Panc1 (cell line): ENCODE measurements around the gene PRCD.

ENCODE experiments used
- POLR2AphosphoS5 ChIP-seq: IDR thresholded peaks from 2 replicates; pipeline ENCODE4 v1.6.1; 2012; ENCODE audit warnings: mild to moderate bottlenecking, low read depth, low read length, moderate library complexity
- TF ChIP-seq, protein P1 (sequence below): fragments of 450-650 bp; IDR thresholded peaks from 2 replicates; pipeline ENCODE4 v1.5.1; 2017; ENCODE audit warnings: mild to moderate bottlenecking

DNA sequence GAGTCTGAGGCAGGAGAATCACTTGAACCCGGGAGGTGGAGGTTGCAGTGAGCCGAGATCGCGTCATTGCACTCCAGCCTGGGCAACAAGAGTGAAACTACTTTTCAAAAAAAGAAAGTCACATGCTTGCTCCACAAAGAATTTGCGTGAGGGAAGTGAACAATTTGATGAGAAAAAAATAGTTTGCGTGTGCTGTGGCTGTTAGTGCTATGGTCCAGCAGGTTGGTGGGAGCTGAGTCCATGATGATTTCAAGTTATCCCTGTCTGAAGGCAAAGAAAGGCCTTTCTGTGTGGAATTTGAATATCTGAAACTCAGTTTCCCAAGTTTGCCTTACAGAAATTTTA, 21.0 kb downstream of the PRCD start:
- TF ChIP-seq, protein P1, sequence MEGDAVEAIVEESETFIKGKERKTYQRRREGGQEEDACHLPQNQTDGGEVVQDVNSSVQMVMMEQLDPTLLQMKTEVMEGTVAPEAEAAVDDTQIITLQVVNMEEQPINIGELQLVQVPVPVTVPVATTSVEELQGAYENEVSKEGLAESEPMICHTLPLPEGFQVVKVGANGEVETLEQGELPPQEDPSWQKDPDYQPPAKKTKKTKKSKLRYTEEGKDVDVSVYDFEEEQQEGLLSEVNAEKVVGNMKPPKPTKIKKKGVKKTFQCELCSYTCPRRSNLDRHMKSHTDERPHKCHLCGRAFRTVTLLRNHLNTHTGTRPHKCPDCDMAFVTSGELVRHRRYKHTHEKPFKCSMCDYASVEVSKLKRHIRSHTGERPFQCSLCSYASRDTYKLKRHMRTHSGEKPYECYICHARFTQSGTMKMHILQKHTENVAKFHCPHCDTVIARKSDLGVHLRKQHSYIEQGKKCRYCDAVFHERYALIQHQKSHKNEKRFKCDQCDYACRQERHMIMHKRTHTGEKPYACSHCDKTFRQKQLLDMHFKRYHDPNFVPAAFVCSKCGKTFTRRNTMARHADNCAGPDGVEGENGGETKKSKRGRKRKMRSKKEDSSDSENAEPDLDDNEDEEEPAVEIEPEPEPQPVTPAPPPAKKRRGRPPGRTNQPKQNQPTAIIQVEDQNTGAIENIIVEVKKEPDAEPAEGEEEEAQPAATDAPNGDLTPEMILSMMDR: no peak
- no peak for TF ChIP-seq POLR2AphosphoS5
